NCI-H524 (cell line): ENCODE data around the gene SYNDIG1.

Source experiments
- DNase-seq, 2 experiments: peaks; one replicate each; lab custom pipeline; 2025; lab: John Stamatoyannopoulos, UW

Gene SYNDIG1

GRCh38 chr20:24567508-24567907 is 98.1 kb downstream of the SYNDIG1 start:
- DNase-seq, result no peak

- DNase-seq, result no peak
Measured at GRCh38 chr20:24568842-24569241, 99.4 kb downstream of the SYNDIG1 start.

- no peak for DNase-seq
Measured at GRCh38 chr20:24571159-24571558, 101.7 kb downstream of the SYNDIG1 start.

GRCh38 chr20:24572140-24572539 is 102.7 kb downstream of the SYNDIG1 start:
- DNase-seq, result no peak

GRCh38 chr20:24572862-24573261 is 103.4 kb downstream of the SYNDIG1 start:
- DNase-seq, result no peak

- DNase-seq, result no peak
Measured at GRCh38 chr20:24573557-24573956, 104.1 kb downstream of the SYNDIG1 start.

- DNase-seq, result no peak
Measured at GRCh38 chr20:24574307-24574706, 104.9 kb downstream of the SYNDIG1 start.

GRCh38 chr20:24574797-24575196 is 105.4 kb downstream of the SYNDIG1 start:
- DNase-seq, result no peak

GRCh38 chr20:24575811-24576210 is 106.4 kb downstream of the SYNDIG1 start:
- DNase-seq, result no peak

GRCh38 chr20:24576447-24576846 is 107.0 kb downstream of the SYNDIG1 start:
- DNase-seq, result no peak

- no peak for DNase-seq
Measured at GRCh38 chr20:24577271-24577909, 108.0 kb downstream of the SYNDIG1 start.

- DNase-seq, result no peak
Measured at GRCh38 chr20:24578567-24579415, 109.4 kb downstream of the SYNDIG1 start.

- DNase-seq, result no peak
Measured at GRCh38 chr20:24579475-24579874, 110.0 kb downstream of the SYNDIG1 start.

- no peak for DNase-seq
Measured at GRCh38 chr20:24580006-24580405, 110.6 kb downstream of the SYNDIG1 start.

GRCh38 chr20:24580855-24581254 is 111.4 kb downstream of the SYNDIG1 start:
- DNase-seq, result no peak

GRCh38 chr20:24581443-24582170 is 112.2 kb downstream of the SYNDIG1 start:
- DNase-seq, result no peak

- no peak for DNase-seq
Measured at GRCh38 chr20:24582373-24583168, 113.1 kb downstream of the SYNDIG1 start.

GRCh38 chr20:24583169-24583792 is 113.9 kb downstream of the SYNDIG1 start:
- DNase-seq, result no peak

- no peak for DNase-seq
Measured at GRCh38 chr20:24584078-24584477, 114.6 kb downstream of the SYNDIG1 start.

- no peak for DNase-seq
Measured at GRCh38 chr20:24584538-24585356, 115.3 kb downstream of the SYNDIG1 start.
